Stimulated activated CD8-positive, alpha-beta memory T cell treated with anti-CD3 and anti-CD28 coated beads, Interleukin-12 subunit alpha, Interleukin-12 subunit beta, amount 100 ng/mL, for 4 hours (primary cell): ENCODE data around the gene C1orf52.

ENCODE experiments used
- DNase-seq: peaks from one replicate; pipeline ENCODE4 v3.0.0-alpha.2; 2020; ENCODE audit warnings: low read depth

Gene C1orf52

DNA sequence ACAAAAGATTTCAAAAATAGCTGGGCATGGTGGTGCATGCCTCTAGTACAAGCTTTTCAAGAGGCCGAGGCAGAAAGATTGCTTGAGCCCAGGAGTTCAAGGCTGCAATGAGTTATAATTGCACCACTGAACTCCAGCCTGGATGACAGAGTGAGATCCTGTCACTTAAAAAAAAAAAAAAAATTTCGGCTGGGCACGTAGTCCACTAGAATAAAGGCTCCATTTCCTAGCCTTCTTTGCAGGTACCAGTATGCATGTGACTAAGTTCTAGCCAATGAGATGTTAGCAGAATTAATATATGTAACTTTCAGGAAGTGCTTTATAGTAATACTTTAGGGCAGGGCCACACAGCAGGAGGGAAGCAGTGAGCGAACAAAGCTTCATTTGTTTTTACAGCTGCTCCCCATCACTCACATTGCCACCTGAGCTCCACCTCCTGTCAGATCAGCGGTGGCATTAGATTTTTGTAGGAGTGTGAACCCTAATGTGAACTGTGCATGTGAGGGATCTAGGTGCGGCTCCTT, 29.8 kb downstream of the C1orf52 start:
- DNase-seq: no peak

DNA sequence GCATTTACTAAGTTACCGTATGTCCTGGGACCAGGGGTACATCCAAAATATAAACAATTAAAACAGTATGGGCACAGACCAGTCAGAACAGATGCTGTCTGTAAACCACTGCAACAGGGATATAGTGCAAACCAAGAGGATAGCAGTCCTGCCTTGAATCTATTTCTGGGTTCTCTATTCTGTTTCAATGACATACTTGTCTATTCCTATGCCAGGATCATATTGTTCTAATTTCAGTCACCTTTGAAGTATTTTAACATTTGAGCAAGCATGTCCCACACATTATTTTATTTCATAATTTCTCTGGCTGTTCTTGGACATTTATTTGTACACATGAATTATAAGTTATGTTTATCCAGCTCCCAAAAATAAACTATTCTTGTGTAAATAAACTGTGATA, 30.5 kb downstream of the C1orf52 start:
- DNase-seq: no peak

DNA sequence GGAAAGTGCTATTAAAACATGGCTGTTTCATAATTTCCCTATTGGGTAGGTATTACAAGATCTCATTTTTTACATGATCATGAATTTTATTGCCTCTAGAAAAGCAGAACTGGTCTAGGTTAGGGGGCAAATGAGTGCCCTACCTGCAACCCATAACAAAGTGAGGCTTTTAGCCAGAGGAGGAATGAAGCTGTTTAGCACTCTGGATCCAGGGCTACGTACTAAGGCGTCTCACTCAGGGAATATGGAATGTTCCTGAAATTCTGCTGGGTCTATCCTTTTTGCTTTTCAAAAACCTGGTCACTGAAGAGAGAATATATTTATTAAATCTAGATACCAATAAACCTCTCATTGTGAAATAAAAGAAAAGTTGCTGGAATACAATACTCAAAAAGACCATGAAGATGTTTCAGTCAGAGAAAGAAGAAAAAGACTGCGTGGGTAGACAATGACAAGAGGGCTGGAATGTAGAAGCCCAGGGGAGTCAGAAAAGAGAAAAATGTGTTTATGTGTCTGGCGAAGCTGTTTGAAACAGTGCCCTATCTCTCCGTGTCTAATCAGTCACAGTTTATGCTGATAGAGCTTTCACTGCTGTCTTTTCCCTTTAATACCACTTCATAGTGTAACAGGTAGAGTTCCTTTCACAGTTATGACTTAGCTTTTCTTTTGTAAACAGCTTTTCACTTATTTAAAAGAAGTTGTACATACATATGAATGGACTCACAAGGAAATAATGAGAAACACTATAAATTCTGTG, 33.7 kb downstream of the C1orf52 start:
- no peak for DNase-seq

DNA sequence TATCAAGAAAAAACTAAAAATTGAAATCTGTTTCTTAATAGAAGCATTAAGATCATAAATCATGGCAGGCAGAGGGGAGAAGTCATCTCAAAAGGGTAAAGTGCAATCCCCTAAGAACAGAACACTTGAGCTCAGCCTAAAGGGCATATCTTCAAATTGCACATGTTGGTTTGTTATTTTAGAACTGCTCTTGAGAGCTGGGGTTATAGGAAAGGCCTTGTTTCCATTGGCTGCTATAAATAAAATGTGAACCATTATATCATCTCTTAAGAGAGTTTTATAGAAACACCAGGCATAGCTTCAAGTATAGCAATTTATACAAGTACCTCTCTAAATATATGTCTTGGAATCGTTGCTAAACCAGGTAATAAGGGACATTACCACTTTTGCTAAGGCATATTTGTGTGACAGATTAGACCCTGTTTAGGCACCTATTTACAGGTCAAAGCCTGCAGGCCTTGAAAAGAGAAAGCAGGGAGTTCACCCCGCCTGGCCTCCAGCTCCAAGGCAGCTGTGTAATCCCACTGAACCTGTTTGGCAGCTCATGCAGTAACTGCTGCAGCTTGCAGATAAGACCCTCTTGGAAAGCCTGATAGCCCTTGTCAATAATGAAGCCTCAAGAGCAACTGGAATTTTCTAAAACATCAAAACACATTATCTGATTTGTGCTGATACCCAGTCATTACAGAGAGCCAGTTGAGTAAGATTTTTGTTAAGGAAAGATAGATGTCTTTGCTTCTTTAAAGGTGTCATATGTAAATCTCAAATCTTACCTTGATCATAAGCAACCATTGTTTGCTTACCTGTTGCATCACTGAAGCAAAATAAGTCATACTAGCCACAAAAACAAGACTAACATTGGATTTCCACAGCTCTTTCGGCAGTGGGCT, 34.5 kb downstream of the C1orf52 start:
- DNase-seq: no peak

DNA sequence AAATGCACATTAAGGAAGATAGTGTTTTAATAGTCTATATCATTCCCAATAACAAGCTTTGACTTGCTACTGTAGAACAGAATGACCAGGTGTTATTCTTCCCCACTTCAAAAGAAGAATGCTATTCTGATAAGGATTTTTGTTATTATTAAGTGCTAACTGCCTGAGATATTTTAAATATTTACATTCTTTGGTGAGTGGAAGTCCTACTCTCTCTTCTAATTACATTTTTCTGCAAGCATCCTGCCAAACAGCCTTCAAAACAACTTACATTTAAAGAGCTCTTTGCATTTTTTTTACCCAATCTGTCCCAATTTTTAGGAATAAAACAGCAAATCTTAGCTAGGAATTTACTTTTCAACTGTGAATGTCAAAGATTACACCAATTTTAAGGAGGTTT, 35.2 kb downstream of the C1orf52 start:
- DNase-seq: no peak

DNA sequence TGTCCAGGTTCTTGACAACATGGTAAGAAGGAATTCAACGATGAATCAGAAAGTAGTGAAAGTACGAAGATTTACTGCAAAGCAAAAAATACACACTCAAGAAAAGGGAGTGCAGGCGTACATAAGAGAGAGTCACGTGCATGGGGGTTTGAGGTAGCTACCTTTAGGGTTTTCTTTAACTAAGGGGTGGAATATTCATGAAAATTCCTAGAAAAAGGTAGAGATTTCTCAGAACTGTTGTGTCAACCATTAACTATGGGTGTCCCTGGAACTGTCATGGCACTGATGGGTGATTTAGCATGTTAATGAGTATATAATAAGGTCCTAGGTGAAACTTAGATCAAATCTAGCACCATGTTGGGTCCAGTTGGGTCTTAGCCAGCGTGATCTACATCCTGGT, 36.1 kb downstream of the C1orf52 start:
- DNase-seq: no peak

DNA sequence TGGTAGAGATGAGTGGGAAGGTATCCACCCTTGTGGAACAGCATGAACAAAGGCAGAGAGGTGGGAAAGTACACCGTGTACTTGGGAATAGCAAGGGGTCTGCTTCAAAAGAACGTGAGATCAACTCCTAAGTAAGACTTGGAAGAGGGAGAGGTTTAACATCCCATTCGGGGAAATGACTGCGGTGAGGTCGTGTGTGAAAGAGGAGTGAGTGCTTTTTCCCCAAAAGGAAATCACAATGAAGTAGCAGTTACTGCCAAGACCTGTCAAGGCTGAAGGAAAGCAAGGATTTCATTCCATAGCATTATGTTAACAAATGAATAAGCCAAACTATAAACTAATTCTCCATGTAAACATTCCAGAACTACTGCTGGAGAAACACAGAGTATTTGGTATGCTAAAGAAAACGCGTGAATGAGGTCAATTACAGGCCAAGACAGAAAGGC, 38.7 kb downstream of the C1orf52 start:
- DNase-seq: no peak

DNA sequence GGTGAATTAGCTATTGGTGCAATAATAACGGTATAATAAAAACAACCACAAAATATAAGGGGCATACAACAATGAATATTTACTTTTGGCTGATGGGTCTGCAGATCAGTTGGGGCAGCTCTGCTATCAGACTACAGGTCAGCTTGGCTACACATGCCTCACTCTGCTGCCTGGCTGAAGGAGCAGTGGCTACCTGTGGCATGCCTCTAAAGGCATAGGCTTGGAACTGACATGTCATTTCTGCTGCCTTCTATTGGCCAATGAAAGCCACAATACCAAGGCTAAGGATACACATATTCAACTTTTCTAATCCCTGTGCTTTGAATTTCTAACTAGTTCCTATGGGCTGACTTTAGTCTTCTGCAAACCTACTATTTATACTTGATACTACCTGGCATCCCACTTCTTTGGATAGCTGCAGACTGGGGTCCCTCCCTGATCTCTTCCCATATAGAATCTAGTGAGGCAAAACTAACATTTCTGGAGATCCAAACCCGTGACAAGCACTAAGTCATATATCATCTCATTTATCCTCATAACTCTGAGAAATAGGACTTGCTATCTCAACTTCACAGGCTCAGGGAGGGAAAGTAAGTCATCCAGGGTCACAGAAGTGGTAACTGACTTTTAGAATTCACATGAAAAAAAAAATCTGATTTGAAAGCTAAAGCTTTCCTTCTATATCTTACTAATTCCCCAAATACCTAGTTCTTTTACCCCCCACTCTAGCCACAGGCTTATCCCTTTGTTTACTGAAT, 39.4 kb downstream of the C1orf52 start:
- DNase-seq: no peak

DNA sequence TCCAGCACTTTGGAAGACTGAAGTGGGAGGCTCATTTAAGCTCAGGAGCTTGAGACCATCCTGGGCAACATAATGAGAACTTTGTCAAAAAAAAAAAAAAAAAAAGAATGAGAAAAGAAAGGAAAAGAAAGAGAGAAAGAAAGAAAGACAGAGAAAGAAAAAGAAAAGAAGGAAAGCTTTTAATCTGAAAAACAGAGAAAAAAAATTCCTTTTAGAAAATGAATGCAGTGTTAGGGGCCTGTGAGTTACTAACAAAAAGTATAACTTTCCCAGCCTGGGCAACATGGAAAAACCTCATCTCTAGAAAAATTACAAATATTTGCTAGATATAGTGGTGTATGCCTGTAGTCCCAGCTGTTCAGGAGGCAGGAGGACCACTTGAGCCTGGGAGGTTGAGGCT, 42.8 kb downstream of the C1orf52 start:
- no peak for DNase-seq

DNA sequence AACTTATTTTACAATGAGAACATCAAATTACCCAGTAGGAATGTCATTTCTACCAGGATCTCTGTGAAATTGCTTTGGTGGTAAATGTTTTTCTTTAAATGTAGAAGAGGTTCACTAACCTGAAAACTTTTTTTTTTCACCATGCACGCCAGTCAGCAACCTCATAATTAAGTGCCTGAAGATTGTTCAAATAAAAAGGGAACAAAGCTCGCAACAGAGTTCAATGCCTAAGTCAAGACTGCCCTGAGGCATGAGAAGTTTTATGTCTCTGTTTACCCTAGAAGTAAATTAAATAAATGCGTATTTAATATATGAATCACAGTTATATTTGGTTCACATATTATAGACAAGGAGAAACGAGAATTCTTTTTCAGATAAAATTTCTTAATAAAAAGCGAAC, 44.8 kb downstream of the C1orf52 start:
- no peak for DNase-seq

DNA sequence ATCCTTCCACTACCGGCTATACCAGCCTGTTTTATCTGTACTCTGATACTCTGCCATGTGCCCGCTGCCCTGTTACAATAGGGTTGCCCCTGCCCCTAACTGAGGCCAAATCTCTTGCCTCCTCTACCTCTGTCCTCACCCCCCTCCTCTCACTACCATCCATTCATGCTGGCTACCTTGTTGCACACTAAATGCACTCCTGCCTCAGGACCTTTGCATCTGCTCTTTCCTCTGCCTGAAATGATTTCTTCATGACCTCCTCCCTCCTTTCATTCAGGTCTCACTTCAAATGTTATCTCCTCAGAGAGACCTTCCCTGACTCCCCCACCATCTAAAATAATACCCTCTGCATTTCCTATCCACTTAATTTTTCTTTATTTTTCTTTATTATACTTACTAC, 51.0 kb downstream of the C1orf52 start:
- no peak for DNase-seq

DNA sequence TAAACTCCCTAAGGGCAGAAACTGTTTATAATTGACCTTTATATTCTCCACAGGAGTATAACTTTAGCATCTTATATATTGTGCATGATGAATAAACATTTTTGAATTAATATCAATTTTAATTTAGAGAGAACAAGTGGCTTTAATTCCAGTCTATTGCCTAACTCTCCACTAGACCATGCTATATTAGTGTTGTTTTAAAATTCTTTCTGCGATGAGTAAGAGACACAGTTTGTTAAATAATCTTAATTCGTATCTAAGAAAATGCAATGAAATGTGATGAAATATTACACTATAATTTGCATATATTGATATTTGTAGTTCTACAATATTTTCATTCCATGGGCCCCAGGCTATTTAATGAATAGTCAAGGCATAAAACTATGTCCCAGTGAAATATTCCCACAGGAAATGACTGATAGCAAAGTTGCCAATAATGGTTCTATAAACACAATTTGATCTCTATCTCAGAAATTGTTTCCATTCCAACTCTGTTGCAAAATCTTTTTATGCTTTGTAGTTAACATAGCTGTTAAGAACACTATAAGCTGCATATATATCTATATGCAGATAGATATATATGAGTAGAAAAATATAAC, 55.8 kb downstream of the C1orf52 start:
- DNase-seq: no peak

DNA sequence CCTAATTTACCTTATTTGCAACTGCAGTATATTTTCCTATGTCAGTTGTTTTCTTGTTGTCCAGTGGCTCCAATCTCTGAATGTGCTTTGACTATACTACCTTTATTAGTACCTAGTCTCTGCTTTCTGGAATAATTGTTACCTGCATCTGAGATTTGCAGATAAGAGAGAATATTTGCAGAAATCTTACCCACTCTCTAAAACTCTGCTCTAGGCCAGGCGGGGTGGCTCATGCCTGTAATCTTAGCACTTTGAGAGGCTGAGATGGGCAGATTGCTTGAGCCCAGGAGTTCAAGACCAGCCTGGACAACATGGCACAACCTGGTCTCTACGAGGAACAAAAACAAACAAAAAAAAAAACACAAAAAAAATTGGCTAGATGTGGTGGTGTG, 56.6 kb downstream of the C1orf52 start:
- no peak for DNase-seq

DNA sequence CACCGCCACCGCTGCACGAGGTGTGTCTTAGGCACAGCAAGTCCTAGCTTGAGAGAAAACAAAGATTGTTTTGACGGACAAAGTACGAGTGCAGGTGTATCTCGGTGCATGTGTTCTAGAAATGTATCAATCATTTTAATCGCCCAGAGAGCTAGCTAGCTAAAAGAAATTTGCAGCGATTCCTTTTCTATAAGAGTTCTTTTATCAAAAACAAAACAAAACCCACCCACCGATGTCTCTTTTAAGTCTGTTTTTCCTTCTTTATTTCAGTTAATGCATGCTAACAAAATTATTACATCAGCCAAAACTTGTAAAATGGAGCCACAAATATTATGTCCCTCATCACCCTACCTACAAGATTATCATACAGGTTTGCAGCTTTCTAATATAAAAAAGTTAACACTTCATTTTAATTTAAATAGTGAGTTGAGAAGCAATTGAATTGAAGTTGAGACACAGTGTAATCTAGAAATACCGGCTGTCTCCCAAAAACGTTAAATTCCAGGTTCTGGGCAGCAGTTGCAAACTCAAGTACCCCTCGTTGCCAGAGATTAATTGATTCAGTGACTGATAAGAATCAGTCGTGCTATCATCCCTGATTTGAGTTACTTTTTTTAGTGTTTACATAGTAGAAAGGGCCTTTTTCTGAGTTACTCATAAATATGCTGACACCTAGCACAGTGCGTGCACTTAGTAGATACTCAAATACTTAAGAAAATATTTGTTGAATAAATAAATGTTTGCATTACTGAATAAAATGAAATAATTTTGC, 57.2 kb downstream of the C1orf52 start:
- DNase-seq: no peak

DNA sequence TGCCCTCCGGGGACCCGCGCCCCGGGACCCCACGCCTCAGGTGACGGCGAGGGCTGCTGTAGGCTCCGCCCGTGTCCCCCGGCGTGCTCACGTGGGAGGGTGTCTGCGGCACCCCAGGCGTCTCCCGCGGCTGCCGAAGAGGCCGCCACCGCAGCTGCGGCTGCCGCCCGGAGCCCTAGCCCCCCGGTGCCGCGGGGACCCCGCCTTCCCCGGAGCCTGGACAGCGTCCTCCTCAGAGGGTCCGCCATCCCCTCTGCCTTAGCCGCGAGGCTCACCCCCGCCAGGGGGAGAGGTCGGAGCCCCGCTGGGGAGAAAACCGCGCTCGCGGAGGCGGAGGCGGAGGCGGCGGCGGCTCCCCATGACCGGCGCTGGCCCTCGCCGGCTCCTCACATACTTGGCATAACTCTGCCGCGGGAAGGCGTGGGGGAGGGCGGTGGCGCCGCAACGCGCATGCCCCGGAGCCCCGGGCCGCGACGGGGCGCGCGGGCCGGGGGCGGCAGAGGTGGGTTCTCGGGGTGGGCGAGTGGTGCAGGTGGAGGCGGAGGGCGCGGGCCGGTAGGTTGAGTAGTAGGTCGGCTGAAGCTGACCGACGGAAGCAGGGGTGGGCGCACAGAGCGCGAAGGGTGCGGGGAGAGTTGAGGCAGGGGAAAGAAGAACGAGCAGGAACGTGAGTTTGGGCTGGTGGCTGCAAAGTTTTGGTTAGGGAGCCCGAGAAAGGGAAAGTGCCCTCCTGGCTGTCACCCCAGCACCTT, 57.9 kb downstream of the C1orf52 start:
- DNase-seq: peak; percentile 55

DNA sequence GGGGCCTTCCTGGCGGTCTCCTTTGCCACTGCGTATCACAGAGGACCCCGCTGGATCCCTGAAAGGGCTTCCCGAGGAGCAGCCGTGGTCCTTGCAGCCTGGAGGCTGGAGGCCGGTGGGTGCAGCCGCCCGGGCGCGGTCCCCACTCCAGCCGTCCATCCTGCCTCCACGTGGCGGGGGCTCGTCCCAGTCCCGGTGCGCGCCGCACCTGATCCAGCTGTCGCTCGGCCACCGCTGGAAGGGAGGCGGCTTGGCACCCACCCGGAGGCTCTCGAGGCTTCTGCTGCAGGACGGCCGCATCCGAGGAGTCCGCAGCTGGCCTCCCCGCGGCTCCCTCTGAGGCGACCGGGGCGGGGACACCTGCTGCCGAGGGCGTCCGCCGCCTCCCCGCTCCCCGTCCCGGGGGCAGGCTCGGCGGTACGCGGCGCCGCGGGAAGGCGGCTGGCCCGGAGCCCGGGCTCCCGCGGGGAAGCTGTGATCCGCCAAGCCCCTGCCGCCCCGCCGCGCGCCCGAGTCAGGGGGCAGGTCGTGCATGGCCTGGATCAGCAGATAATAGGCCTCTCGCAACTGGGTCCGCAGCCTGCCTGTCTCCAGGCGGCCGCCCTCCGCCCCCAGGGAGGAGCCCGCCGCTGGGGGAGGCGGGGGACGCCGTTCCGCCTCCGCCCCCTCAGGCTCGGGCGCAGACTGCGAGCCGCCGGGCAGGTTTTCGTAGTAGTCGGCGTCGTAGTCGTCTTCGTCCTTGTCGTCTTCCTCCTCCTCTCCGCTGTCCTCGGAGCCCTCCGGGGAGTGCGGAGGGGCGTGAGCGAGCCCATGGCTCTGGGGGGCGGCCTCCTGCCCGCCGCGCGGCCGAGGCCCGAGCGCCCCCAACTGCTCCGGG, 58.8 kb downstream of the C1orf52 start, which contains the start of gene SYDE2:
SYDE2 (minus strand) TSS at position 554 of the 877 bp plus-strand sequence; CDS start at position 534, 20 bp downstream.
- DNase-seq: peak; percentile 65
